ENCODE results near the gene AOPEP. TPM values are rescaled to one million over a fixed set of nuclear protein-coding genes. Genes with fewer than 3 reads are reported as not detected.

Gene AOPEP
- total RNA-seq, 1 experiment from 2014 or later: 15.0 TPM

- no peak overlapping the region for H2BK20ac ChIP-seq (ENCODE audit: low read depth, low read length, poor library complexity, severe bottlenecking)
- H3K4me2 ChIP-seq (ENCODE audit: insufficient read depth, insufficient read length, low read length): no peak overlapping the region
- no peak overlapping the region for H3T11ph ChIP-seq (ENCODE audit: low read length)
- no peak overlapping the region for H4K8ac ChIP-seq (replicated peaks; ENCODE audit: insufficient read length, low read depth, low read length)
- H3K23ac ChIP-seq (ENCODE audit: insufficient read length, low read depth, low read length): no peak overlapping the region
- no peak overlapping the region for H3K18ac ChIP-seq (ENCODE audit: insufficient read length, low read depth, low read length)
- H3K4me1 Mint-ChIP-seq: peaks cover 51 to 52% of the 10 kb centered on the region in 2 experiments
- no peaks in the 10 kb centered on the region for H4K20me1 ChIP-seq (ENCODE audit: control insufficient read depth, insufficient read depth, insufficient read length)
- no peak overlapping the region for H4K91ac ChIP-seq (ENCODE audit: insufficient read length, low read depth, low read length)
- no peak for TF ChIP-seq CTCF (conservative IDR thresholded peaks at IDR 0.05)
- H2BK5ac ChIP-seq (ENCODE audit: insufficient read length, low read length): no peak overlapping the region
- no peaks in the 10 kb centered on the region for H3K9me3 ChIP-seq (ENCODE audit: control insufficient read depth, low read depth, low read length)
- H3K36me3 Mint-ChIP-seq (ENCODE audit: insufficient read depth in 1 of 3, low read depth in 3 of 3): peaks cover 0 to 5% (median 0%) of the 10 kb centered on the region in 3 experiments; a peak in 1 of 7 replicates
- no peak overlapping the region for H2BK120ac ChIP-seq (ENCODE audit: low read depth, low read length, poor library complexity, severe bottlenecking)
- H3K27ac ChIP-seq (ENCODE audit: insufficient read length, low read depth, low read length): no peak overlapping the region
- DNase-seq: no peak
- H3K9ac ChIP-seq (ENCODE audit: extremely low read depth, insufficient read length, low read length): no peak overlapping the region
- no peaks in the 10 kb centered on the region for H3K23me2 ChIP-seq (ENCODE audit: insufficient read length, low read depth, low read length, poor library complexity, severe bottlenecking)
- H2AK5ac ChIP-seq (ENCODE audit: insufficient read length, low read length): no peak overlapping the region
- H3K56ac ChIP-seq (ENCODE audit: insufficient read length, low read depth, low read length): no peak overlapping the region
- no peak overlapping the region; a peak in 1 of 5 replicates for H3K4me3 Mint-ChIP-seq
- WGBS (ENCODE audit: extremely low coverage, insufficient read length, low lambda C conversion rate): no CpG with 5 or more reads among the region's 7 CpGs
- no peaks in the 10 kb centered on the region for H3K9me3 Mint-ChIP-seq
- H3K14ac ChIP-seq (ENCODE audit: insufficient read depth, low read length): no peak overlapping the region
- H2BK15ac ChIP-seq (ENCODE audit: low read depth, low read length): no peak overlapping the region
- H3K27me3 ChIP-seq (ENCODE audit: insufficient read depth, low read length): no peaks in the 10 kb centered on the region
- no peak overlapping the region for H2BK12ac ChIP-seq (ENCODE audit: insufficient read length, low read depth, low read length)
- H3K79me2 ChIP-seq (ENCODE audit: insufficient read depth, low read length): no peaks in the 10 kb centered on the region
- no peak overlapping the region for H3K4ac ChIP-seq (ENCODE audit: low read depth, low read length)
- H4K5ac ChIP-seq (ENCODE audit: insufficient read length, low read depth, low read length): no peak overlapping the region
- H3K79me1 ChIP-seq (ENCODE audit: insufficient read depth, low read depth, low read length, poor library complexity, severe bottlenecking): no peaks in the 10 kb centered on the region
- no peak overlapping the region; a peak in 1 of 7 replicates for H3K27ac Mint-ChIP-seq
- peaks cover 11% of the 10 kb centered on the region; the same call in 1 of the 2 replicates for H3K4me1 ChIP-seq (ENCODE audit: insufficient read depth, low read length)
- H2AFZ ChIP-seq (ENCODE audit: low read length): no peak overlapping the region
- H3K27me3 Mint-ChIP-seq (ENCODE audit: low read depth): no peaks in the 10 kb centered on the region
Measured at GRCh38 chr9:94950579-94951323, 224.3 kb downstream of the AOPEP start.
